T-helper 9 cell (primary cell): Measurements from ENCODE around the gene ITPR3.
A peak's percentile ranks its signal among the peaks of the same experiment; 100 is the strongest.
"Not testable (repeated sequence)": the region's sequence is repeated elsewhere in the genome, so short reads cannot be mapped to it uniquely, and the experiment has no call there.

Experiments used
- DNase-seq: peaks from one replicate; pipeline ENCODE4 v3.0.0-alpha.2; 2020

Gene ITPR3

DNA sequence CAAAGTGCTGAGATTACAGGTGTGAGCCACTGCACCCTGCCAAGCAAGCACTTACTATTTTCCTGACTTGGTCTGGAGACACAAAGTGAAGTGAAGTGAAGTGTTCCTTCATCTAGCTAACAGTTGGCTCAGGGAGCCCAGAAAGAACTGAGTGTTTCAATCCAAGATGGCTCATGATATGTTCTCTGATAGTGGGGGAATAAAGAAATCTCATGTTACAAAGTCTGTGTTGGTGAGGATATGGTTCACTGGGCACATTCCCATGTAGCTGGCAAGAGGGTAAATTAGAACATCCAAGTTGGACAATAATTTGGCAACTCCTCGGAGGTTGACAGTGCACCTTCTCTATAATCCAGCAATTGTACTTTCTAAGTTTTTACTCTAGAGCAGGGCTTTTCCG lies 5.0 kb upstream of the ITPR3 start:
- no peak for DNase-seq

DNA sequence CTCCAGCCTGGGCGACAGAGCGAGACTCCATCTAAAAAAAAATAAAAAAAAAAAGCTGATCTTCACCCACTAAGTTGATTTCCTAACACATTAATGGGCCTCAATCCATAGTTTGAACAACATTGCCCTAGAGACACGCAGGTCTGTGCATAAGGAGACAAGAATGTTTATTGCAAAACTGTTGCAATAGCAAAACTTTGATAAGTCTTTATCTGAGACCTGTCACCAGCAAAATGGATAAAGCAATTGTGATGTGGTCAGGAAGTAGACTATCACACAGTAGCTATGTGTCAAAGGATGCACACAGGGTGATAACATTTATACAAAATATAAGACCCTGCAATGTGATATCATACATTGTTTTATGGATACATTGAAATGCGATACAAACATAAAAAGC lies 4.2 kb upstream of the ITPR3 start:
- no peak for DNase-seq

DNA sequence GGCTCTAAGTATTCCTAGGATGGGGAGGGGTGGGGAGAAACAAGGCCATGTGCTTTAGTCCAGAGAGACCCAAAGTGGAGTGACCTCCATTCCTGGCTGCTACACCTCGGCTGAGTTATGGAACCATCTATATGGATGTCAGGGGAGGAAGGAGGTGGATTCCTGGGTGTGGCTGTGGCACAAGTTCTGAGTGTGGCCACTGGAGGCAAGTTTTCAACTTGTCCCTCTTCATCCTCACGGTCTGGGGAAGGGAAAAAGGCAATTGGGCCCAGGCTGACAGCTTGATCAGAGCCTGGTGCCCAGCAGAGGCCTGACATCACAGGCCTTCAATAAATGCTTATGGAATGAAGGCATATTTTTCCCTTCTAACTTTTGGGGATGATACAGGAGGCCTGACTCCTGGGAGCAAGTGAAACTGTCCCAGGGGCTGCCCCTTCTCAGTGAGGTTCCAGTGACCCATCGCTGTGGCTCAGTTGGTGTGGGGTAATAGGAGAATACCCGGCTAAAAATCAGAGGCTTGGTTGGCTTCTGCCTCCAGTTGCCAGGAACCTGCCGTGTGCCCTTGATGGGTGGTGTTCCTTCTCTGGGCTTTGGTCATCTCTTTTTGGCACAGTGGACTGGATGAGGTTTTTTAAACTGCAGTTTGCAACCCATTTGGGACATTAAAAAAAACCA lies 1.8 kb upstream of the ITPR3 start:
- DNase-seq = no peak

DNA sequence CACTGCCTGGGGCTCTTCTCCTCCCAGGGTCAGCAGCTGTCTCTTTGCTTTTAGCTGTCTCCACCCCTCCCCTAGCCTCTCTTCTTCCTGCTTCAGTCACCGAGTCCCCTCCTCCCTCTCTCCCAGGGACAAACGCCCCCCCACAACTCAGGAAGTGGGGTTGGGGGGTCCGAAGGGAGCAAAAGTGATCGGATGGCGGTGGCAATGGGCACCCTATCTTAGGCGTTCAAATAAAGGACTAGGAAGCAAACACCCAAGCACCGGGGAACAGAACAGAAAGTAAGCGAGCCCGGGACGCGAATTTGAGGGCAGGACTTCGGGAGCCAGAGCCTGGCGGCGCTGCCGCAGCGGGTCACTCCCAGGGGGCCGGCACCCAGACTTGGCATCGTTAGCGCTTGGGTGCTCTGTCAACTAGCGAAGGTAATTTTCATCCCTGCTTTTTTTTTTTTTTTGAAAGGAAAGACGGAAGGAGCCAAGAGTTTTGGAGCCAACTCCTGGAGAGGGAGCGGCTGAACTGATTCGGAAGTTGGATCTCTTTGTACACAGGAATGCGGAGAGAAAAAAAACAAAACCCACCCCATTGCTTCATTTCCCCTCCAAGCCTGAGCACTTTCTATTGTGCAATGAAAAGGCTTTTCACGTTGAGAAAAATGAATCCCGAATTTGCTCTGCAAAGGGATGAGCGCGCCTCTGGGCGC lies 815 bp upstream of the ITPR3 start:
- peak; percentile 25 for DNase-seq

DNA sequence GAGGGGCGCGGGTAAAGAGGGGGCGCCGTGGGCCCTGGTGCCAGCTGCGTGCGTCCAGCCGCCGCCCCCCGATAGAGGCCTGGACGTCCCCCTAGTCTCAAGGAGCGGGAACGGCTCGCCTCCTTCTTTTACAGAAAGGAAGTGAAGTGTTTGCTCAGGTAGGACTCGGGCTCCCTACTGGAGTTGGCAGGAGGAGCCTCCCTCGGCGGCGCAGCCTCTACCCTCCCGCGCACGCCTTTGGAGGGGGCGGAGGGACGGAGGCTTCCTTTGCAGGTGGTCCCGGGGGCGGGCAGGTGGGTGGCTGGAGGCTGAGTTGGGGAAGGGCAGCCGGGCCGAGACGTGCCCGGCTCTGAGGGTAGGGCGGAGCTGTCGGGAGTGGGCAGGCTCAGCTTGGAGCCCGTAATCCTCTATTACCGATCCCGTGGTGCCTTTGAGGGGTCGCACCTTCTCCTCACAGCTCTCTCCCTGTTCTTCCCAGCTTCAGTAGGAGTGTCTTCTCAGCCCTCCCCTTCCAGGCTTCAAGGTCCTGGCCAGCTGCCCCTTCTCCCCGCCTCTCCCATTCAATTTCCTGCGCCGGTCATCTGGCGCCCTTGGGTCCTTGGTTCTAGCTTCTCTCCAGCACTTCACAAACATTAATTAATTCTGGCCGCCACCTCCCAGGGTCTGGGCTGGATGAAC lies 728 bp downstream of the ITPR3 start:
- peak; percentile 26 for DNase-seq

DNA sequence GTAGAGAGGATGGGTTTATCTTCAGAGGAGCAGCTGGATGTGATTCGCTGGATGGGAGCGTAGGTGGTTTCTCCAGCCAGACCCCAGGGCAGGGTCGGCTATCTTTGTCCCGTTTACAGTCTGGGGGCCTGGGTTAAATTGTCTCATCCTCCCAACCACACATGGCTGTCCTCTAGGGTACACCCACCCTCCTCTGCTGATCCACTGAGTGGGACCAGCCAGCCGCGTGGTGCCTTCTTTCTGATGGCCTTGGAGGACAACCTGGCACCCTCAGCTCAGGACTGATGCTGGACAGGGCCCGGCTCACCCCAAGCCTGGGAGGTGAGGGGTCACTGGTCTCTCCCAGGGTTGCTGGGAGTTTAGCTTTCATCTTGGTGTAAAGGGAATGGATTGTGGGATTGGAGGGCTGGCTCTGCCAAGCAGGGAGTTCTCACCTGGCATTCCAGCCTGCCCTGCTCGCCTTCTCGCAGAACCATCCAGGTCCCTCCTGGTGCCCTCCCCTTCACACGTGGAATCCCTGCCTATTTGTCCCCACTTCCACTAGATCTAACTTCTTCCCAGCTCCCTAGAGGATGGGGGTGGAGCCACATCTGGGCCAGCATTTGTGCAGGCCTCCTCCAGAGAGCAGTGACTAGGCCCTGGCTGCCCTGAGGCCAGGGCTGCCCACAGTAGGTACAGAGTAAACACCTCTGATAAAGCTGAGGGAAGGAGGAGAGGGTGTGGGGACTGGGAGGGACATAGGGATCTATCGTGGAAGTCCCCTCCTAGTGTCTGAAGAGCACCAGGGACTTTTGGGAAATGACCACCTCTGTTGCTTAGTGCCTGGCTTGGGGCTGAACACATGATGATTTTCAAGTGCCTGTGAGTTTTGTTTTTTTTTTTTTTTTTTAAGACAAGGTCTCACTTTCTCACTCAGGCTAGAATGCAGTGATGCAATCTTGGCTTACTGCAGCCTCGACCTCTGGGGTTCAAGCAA lies 1.6 kb downstream of the ITPR3 start:
- no peak for DNase-seq

DNA sequence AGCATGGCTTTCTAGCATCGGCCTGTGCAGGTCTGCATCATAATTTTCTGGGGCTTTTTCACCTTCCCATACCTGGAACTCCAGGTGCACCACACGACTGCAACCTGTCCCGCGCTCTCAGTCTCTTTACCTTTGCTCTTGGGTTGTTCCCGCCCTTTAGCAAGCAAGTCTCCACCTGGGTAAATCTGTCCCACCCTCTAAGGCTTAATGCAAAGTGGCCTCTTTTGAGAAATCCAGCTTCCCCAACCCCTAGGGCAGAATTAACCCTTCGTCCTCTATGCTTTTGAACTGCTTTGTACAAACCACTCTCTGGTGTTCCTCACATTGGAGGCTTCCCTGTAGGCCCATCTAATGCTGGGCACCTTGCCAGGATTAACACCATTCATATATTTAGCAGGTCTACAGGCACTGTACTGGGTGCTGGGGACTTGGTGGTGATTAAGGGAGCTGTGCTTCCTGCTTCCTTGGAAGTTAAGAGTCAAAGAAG lies 2.8 kb downstream of the ITPR3 start:
- DNase-seq = no peak

DNA sequence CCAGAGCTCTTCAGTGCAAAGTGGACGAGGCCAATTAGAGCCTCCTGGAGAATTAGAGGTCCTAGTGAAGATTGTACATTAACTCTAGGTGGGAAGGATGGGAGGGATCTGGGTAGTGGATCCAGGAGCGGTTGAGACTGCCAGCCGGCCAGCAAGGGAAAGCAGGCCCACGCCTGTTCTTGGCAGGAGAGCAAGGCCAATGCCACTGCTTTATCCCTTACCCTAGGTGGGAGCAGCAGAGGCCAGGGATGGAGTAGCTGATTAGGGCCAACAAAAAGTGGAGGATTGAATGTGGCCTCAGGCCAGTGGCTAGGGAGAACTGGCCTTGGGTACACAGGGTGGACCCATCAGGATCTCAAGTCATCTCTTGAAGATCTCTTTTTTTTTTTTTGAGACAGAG lies 3.7 kb downstream of the ITPR3 start:
- DNase-seq = no peak

DNA sequence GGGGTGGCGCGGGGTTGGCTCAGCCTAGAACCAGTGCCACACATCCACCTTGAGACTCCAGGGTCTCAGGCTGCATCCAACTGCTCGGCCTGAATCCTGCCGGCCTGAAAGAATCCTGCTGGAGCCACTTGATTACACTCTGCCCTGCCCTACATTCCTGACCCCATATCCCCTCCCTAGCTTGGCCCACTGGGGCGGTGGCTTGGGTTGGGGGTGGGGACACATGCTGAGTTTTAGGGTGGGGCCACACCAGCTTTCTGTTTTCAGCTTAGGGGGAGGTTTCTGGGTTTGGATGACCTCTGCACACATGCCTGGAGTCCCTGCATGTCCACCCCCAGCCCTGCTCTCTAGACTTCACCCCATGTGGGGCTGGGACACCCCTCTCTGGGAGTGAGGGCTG lies 6.8 kb downstream of the ITPR3 start:
- DNase-seq = no peak

DNA sequence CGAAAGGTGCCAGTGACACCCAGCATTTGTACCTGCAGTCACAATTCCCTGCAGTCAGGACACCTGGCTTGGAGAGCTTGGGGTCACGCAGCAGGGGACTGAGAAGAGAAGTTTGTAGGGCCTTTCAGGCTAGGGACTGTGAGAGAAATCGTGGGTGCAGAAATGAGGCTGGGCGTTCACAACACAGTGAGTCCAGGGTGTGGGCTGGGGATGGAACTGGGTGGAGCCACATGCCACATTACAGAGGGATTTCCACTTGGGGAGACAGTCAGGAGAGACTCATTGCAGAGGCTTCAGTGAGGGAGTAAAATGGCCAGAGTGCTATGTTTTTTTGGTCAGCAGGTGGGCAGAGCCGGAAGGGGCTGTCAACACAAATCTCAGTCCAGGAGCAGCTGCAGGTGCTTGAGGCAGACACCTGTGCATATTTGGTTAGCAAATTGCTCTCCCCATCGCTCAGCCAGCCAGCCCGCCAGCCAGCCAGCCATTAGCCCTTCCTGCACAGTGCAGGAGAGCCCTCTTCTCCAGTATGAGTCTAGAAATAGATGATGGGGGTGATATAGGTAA lies 7.4 kb downstream of the ITPR3 start:
- DNase-seq = no peak

DNA sequence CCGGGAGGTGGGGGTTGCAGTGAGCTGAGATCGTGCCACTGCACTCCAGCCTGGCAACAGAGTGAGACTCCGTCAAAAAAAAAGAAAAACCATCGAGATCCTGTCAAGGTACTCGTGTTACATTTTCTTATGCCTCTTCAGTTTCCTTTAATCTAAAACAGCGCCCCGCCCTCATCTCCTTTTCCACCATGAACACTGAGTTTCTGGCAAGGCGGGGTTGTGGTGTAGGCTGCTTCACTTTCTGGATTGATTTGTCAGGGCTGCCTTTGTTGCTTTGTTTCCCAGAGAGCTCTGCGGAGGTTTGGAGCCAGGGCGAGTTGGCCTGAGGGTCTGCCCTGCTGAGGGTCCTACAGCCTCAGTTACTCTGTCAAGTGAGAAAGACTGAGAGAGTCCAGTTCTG lies 8.9 kb downstream of the ITPR3 start:
- DNase-seq = no peak

DNA sequence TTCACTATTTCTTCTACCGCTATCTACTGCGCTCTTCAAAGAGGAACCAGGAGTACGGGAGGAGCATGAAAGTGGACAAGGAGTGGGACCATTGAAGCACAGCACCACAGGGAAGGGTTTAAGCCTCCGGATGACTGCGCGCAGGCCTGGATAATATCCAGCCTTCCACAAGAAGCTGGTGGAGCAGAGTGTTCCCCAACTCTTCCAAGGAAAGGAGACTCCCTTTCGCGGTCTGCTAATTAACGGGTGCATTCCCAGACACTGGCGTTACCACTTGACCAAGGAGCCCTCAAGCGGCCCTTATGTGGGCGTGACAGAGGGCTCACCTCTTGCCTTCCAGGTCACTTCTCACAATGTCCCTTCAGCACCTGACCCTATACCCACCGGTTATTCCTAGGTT lies 10.4 kb downstream of the ITPR3 start:
- not testable (repeated sequence) for DNase-seq

DNA sequence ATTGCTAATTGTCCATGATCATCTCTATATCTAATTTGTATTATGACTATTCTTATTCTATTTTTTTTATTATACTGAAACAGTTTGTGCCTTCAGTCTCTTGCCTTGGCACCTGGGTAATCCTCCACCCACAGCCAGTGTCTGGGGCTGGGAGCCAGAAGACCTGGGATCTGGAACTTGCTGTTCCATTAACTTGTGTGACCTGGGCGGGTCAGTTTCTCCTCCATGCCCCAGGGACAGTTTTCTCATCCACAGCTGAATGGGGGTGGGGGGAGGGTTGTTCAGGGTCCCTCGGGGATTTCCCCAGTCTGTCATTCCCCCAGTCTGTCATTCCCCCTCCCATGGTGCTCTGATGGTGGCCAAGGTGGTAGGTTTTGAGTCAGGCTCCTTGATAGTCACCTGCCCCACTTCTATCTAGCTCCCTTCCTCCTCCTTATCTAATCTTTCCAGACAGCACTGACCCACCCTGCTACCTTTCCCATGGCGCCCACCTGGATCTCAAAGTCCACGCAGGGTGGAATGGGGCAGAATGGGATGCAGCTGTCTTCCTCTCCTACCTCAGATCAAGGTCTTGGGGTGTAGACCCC lies 10.9 kb downstream of the ITPR3 start:
- no peak for DNase-seq

DNA sequence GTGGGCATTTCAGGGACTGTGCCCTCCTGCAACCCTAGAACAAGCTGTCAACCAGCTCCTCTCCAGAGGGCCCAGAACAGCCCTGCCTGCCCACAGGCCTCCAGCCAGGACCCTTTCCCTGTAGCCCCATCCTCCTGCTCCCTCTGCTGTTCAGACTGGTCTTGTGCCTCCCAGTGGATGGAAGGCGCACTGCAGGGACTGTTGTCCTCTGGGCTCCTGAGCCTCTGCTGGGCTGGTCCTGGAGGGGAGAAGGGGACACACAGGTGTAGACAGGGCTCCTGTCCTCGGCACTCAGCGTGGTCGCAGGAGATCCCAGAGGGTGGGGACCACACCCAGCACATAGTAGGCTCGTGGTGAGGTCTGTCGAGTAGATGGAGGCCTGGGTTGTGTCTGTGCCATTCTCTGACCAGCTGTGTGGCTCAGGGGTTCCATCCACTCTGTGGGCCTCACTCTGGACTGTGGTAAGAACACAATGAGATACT lies 11.5 kb downstream of the ITPR3 start:
- DNase-seq = peak; percentile 47

DNA sequence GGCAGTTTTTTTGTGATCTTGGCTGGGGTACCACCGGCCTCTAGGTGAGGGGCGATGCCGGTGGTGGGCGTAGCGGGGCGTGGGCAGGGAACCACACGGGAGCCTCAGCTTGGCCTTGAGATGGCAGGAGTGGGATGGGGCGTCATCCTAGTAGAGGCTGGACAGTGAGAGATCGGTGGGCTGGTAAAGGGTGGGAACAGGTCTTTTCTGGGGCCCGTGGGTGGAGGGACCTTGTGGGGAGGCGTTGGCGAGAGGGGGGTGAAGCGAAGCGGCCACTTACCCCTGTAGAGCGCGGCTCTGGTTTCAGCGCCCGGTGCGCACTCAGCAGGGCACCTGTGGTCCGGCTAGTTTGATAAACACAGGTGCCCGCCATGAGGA lies 12.0 kb downstream of the ITPR3 start:
- no peak for DNase-seq

DNA sequence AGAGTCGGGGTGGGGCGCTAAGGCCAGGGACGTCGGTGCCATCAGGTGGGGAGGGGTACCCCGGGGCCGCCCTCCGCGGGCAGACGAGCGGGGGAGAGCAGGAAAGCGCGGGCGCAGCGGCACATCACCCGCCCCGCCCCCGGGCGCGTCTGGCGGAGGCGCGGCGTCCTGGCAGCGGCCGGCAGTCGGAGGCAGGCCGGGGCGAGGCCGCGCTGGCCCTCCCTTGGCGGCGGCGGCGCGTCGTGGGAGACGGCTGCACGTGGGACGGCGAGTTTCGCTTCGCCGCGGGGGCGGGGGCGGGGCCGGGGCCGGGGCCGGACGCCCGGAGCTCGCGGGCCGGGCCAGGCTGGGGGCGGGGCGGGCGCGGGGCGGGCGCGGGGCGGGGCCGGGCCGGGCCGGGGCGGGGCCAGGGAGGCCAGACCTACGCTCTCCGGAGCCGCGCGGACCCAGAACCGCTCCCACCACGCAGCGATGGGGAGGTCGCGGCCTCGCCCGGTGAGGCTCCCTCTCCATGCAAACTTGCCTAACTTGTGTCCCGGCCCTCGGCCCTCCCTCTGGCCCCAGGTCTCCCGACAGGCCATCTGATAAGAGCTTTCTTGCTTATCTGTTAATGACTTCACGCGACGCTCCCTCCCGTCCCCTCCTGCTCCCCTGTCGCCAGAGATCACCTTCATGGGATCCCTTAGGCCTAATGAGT lies 12.5 kb downstream of the ITPR3 start:
- peak; percentile 56 for DNase-seq

DNA sequence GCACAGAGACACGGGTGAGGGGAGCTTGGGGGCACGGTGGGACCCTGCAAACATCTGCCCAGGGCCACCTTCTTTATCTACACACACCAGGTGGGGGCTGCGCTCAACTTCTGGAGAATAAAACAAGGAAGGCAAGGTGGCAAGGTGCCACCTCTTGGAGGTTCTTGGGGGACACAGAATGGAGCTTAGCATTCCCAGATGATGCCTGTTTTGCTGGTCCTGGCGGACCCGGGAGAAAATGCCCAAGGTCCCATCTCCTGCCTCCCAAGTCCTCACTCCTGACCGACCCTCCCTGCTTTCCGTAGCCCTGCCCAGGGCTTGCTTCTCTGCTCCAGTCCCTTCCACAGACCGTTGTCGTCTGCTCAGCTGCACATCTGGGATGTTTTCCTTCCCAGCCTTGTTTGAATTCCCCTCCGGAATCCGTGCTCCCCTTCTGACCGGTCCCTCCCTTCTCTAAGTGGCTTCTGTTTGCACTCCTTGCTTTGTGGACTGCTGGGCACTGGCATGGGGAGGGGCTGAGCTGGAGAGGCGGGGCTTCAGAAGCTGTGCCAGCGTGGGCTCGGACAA lies 13.1 kb downstream of the ITPR3 start:
- no peak for DNase-seq

DNA sequence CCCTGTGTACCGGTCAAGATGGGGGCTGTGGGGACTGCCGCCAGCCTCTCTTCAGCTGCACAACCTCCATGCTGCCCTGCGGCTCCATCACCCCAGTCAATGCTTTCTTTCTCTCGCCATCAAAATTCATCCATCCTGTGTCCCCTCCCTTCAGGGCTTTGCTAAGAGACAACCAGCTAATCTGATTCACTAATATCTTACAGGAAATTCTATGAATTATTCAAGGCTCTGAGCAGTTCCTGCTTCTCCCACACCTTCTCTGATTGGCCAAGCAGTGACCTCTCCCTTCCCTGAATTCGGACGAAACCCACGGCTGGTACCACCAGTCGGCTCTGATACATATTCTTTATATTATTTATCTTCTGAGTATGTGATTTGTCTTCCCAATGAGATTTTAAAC lies 13.8 kb downstream of the ITPR3 start:
- no peak for DNase-seq

DNA sequence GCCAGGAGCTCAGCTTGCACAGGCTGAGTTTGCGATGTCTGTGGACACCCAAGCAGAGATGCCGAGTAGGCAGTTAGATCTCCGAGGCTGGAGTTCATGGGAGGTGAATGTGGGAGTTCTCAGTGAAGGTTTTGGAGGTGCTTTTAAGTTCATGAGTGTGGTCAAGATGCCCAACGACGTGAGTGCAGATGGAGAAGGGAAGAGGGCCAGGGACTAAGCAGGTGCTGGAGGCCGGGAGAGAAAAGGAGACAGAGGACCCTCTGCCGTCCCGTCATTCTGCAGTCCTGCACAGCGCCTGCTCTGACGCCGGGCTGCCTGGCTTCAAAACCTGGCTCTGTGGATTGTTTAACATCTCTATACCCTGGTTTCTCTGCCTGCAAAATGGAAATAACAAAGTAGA lies 15.5 kb downstream of the ITPR3 start:
- no peak for DNase-seq

DNA sequence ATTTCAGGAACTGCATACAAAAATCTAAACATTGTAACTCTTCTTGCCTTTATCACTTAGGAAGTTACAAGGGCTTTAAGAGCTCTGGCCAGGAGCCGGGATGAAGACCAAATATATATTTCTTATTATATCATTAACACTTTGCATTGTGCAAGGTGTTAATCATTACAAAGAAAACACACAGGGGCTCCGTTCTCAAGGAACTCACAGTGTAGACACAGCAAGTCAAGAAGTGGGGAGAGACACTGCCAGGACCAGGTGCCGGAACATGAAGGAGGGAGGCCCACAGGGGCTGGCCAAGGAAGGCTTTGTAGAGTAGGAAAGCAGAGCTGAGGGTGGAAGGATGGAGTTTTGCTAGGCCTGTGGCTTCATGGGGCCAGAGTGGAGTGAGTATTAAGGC lies 17.4 kb downstream of the ITPR3 start:
- DNase-seq = no peak

DNA sequence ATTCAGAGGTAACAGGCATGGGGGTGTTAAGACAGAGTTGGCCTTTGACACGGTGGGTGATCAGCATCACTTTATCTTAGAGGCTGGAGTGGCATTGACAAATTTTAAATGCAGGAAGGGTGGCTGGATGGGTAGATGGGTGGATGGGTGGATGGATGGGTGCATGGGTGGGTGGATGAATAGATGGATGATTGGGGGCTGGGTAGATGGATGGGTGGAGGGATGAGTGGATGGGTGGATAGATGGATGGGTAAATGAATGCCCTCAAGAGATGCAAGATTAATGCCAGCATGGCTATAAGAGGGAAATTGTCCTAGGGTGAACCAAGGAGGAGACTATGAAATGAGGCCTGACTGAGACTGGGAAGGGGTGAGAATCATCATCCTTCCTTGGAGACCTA lies 18.4 kb downstream of the ITPR3 start:
- no peak for DNase-seq
